HEK293T (cell line): ENCODE results near the gene SEC23IP.

ENCODE experiments used
- ARNT ChIP-seq: fragments of 450-650 bp; IDR thresholded peaks from 2 replicates; pipeline ENCODE4 v1.6.1; 2017; ENCODE audit warnings: mild to moderate bottlenecking
- BHLHE40 ChIP-seq: fragments of 450-650 bp; IDR thresholded peaks from 2 replicates; pipeline ENCODE4 v1.6.1; 2016; ENCODE audit warnings: mild to moderate bottlenecking, moderate library complexity, borderline replicate concordance
- ELF4 ChIP-seq: fragments of 450-650 bp; IDR thresholded peaks from 2 replicates; pipeline ENCODE4 v1.6.1; 2017; ENCODE audit warnings: antibody characterized with exemption
- FOXA1 ChIP-seq: fragments of 450-650 bp; IDR thresholded peaks from 2 replicates; pipeline ENCODE4 v1.6.1; 2016; ENCODE audit warnings: mild to moderate bottlenecking
- FOXK2 ChIP-seq: fragments of 450-650 bp; IDR thresholded peaks from 2 replicates; pipeline ENCODE4 v1.6.1; 2016; ENCODE audit warnings: mild to moderate bottlenecking
- FOXM1 ChIP-seq: fragments of 450-650 bp; IDR thresholded peaks from 2 replicates; pipeline ENCODE4 v1.6.1; 2017; ENCODE audit warnings: mild to moderate bottlenecking, borderline replicate concordance
- HDGF ChIP-seq: fragments of 450-650 bp; IDR thresholded peaks from 2 replicates; pipeline ENCODE4 v1.6.1; 2017; ENCODE audit warnings: antibody characterized with exemption, borderline replicate concordance
- L3MBTL2 ChIP-seq: fragments of 450-650 bp; conservative IDR thresholded peaks from 2 replicates; pipeline ENCODE4 v1.6.1; 2016; ENCODE audit warnings: mild to moderate bottlenecking
- NFRKB ChIP-seq: fragments of 450-650 bp; IDR thresholded peaks from 2 replicates; pipeline ENCODE4 v1.6.1; 2016; ENCODE audit warnings: mild to moderate bottlenecking, moderate library complexity
- SP1 ChIP-seq: fragments of 450-650 bp; IDR thresholded peaks from 2 replicates; pipeline ENCODE4 v1.6.1; 2017
- SUZ12 ChIP-seq: fragments of 450-650 bp; IDR thresholded peaks from 2 replicates; pipeline ENCODE4 v1.6.1; 2016; ENCODE audit warnings: mild to moderate bottlenecking
- TARDBP ChIP-seq: fragments of 450-650 bp; IDR thresholded peaks from 2 replicates; pipeline ENCODE4 v1.6.1; 2016
- ZNF384 ChIP-seq: fragments of 450-650 bp; IDR thresholded peaks from 2 replicates; pipeline ENCODE4 v1.6.1; 2016

GRCh38 chr10:119947300-119947699 is 54.8 kb downstream of the SEC23IP start:
- TF ChIP-seq FOXM1 = no peak
- TF ChIP-seq BHLHE40 = no peak
- no peak for TF ChIP-seq ELF4
- no peak for TF ChIP-seq SP1
- TF ChIP-seq FOXK2 = no peak
- TF ChIP-seq FOXA1 = no peak
- TF ChIP-seq NFRKB = no peak
- TF ChIP-seq ARNT = no peak
- TF ChIP-seq HDGF = no peak
- no peak for TF ChIP-seq TARDBP
- no peak for TF ChIP-seq L3MBTL2
- no peak for TF ChIP-seq SUZ12
- TF ChIP-seq ZNF384 = no peak
